OCI-LY3 (cell line): ENCODE data around the gene MDFIC.

Source experiments
- H2AFZ ChIP-seq: fragments of 200-600, 300-600 bp; shearing (Covaris generic); 2 replicates; pipeline ENCODE4 v1.6.0; 2014; ENCODE audit warnings: antibody characterized with exemption, low read depth, low read length
- H3K27ac ChIP-seq: fragments of 200-600, 300-600 bp; sonication (generic); 2 replicates; pipeline ENCODE4 v1.5.1; 2014; ENCODE audit warnings: mild to moderate bottlenecking, low read length, moderate library complexity, mixed read lengths
- H3K27me3 ChIP-seq: fragments of 200-600, 300-600 bp; sonication (generic); 2 replicates; pipeline ENCODE4 v1.6.1; 2014; ENCODE audit warnings: low read depth, low read length, mixed read lengths
- H3K36me3 ChIP-seq: fragments of 200-600, 300-600 bp; sonication (generic); replicated peaks from 2 replicates; pipeline ENCODE3; 2014; ENCODE audit warnings: low read depth, low read length, mixed read lengths
- H3K4me1 ChIP-seq: fragments of 300-600, 200-600 bp; sonication (generic); 2 replicates; pipeline ENCODE4 v1.6.1; 2014; ENCODE audit warnings: low read length, mixed read lengths
- H3K4me2 ChIP-seq: fragments of 200-600, 300-600 bp; sonication (generic); 2 replicates; pipeline ENCODE4 v1.6.1; 2014; ENCODE audit warnings: low read length, mixed read lengths
- H3K4me3 ChIP-seq: fragments of 300-600, 200-600 bp; sonication (generic); 2 replicates; pipeline ENCODE4 v1.5.1; 2014; ENCODE audit warnings: antibody characterized with exemption, mild to moderate bottlenecking, low read length, moderate library complexity
- H3K79me2 ChIP-seq: fragments of 300-600, 200-600 bp; shearing (Covaris generic); 2 replicates; pipeline ENCODE4 v1.6.1; 2014; ENCODE audit warnings: mild to moderate bottlenecking, low read length, mixed read lengths
- H3K9ac ChIP-seq: fragments of 300-600, 200-600 bp; shearing (Covaris generic); 2 replicates; pipeline ENCODE4 v1.6.0; 2014; ENCODE audit warnings: mild to moderate bottlenecking, low read length, moderate library complexity
- H3K9me3 ChIP-seq: fragments of 200-600, 300-600 bp; shearing (Covaris generic); 2 replicates; pipeline ENCODE4 v1.6.1; 2014; ENCODE audit warnings: low read length, mixed read lengths; ENCODE audit not compliant: insufficient read depth
- H4K20me1 ChIP-seq: fragments of 200-600, 300-600 bp; sonication (generic); 2 replicates; pipeline ENCODE4 v1.6.1; 2016; ENCODE audit warnings: low read length, mixed read lengths; ENCODE audit not compliant: insufficient read depth
- CTCF ChIP-seq: fragments of 200-600, 300-600 bp; sonication (generic); IDR thresholded peaks from 2 replicates; pipeline ENCODE4 v1.5.1; 2014; ENCODE audit warnings: antibody characterized with exemption, low read length, low read depth
- EZH2phosphoT487 ChIP-seq: fragments of 200-600 bp; shearing (Covaris generic); IDR thresholded peaks from 2 replicates; pipeline ENCODE4 v1.6.1; 2018; ENCODE audit warnings: antibody characterized with exemption, mixed run types, low read depth

Gene MDFIC

GRCh38 chr7:114977277-114977676, 55.4 kb downstream of the MDFIC start:
- Histone ChIP-seq H3K4me3 (no peak overlapping the region), H4K20me1 (peaks cover 81% of the 10 kb centered on the region), H2AFZ (no peak overlapping the region), H3K9ac (no peak overlapping the region), H3K4me1 (peaks cover 5% of the 10 kb centered on the region), H3K4me2 (no peak overlapping the region), H3K36me3 (peaks cover 25% of the 10 kb centered on the region), H3K9me3 (no peaks in the 10 kb centered on the region), H3K79me2 (peaks cover 95% of the 10 kb centered on the region), H3K27ac (no peak overlapping the region), H3K27me3 (no peaks in the 10 kb centered on the region)
- TF ChIP-seq CTCF (no peak), EZH2phosphoT487 (no peak)

- H2AFZ ChIP-seq, result no peak overlapping the region
- no peaks in the 10 kb centered on the region for H3K27me3 ChIP-seq
- H3K4me2 ChIP-seq, result no peak overlapping the region
- H3K4me3 ChIP-seq, result no peak overlapping the region
- TF ChIP-seq CTCF, result no peak
- TF ChIP-seq EZH2phosphoT487, result no peak
- no peak overlapping the region for H3K9ac ChIP-seq
- no peaks in the 10 kb centered on the region for H3K9me3 ChIP-seq
- no peak overlapping the region for H3K27ac ChIP-seq
- peaks cover 89% of the 10 kb centered on the region for H3K79me2 ChIP-seq
- peaks cover 76% of the 10 kb centered on the region for H4K20me1 ChIP-seq
- 0 out of 2 replicates have a peak, but pooled peaks cover 3% of the 10 kb centered on the region for H3K4me1 ChIP-seq
- H3K36me3 ChIP-seq, result peaks cover 36% of the 10 kb centered on the region
Measured at GRCh38 chr7:114979388-114979787, 57.5 kb downstream of the MDFIC start.

GRCh38 chr7:114979803-114980507, 58.1 kb downstream of the MDFIC start:
- no peak overlapping the region for H2AFZ ChIP-seq
- no peaks in the 10 kb centered on the region for H3K27me3 ChIP-seq
- H4K20me1 ChIP-seq, result peaks cover 75% of the 10 kb centered on the region
- peaks cover 86% of the 10 kb centered on the region for H3K79me2 ChIP-seq
- H3K36me3 ChIP-seq, result peaks cover 38% of the 10 kb centered on the region
- no peaks in the 10 kb centered on the region for H3K9me3 ChIP-seq
- H3K4me2 ChIP-seq, result no peak overlapping the region
- no peak for TF ChIP-seq EZH2phosphoT487
- TF ChIP-seq CTCF, result no peak
- H3K9ac ChIP-seq, result no peak overlapping the region
- H3K27ac ChIP-seq, result no peak overlapping the region
- 0 out of 2 replicates have a peak, but pooled peaks cover 3% of the 10 kb centered on the region for H3K4me1 ChIP-seq
- no peak overlapping the region for H3K4me3 ChIP-seq

- Histone ChIP-seq H3K36me3 (peaks cover 49% of the 10 kb centered on the region), H3K4me1 (0 out of 2 replicates have a peak, but pooled peaks cover 3% of the 10 kb centered on the region), H3K27me3 (no peaks in the 10 kb centered on the region), H3K27ac (no peak overlapping the region), H4K20me1 (peaks cover 76% of the 10 kb centered on the region), H3K4me2 (no peak overlapping the region), H3K79me2 (peaks cover 86% of the 10 kb centered on the region), H3K9ac (no peak overlapping the region), H3K9me3 (no peaks in the 10 kb centered on the region), H3K4me3 (no peak overlapping the region), H2AFZ (no peak overlapping the region)
- TF ChIP-seq EZH2phosphoT487 (no peak), CTCF (no peak)
Measured at GRCh38 chr7:114981323-114981722, 59.4 kb downstream of the MDFIC start.
